OCI-LY1 (cell line): Measurements from ENCODE around the gene LMBRD2.

ENCODE experiments used
- H2AFZ ChIP-seq: fragments of 200-600 bp; sonication (generic), shearing (Covaris generic); 2 replicates; pipeline ENCODE4 v1.6.0; 2014; ENCODE audit warnings: antibody characterized with exemption, mild to moderate bottlenecking, low read length
- H3F3A ChIP-seq: fragments of 200-600 bp; sonication (generic), shearing (Covaris generic); 2 replicates; pipeline ENCODE4 v1.6.0; 2014; ENCODE audit warnings: mild to moderate bottlenecking, antibody characterized with exemption, low read length, moderate library complexity; ENCODE audit not compliant: insufficient read depth
- H3K27ac ChIP-seq: fragments of 200-600 bp; sonication (generic); 2 replicates; pipeline ENCODE4 v1.5.1; 2014; ENCODE audit warnings: low read length, mixed run types, mild to moderate bottlenecking, low read depth; ENCODE audit not compliant: poor library complexity, severe bottlenecking
- H3K27me3 ChIP-seq: fragments of 200-600 bp; sonication (generic); 2 replicates; pipeline ENCODE4 v1.6.0; 2014; ENCODE audit warnings: antibody characterized with exemption, mild to moderate bottlenecking, low read length, moderate library complexity; ENCODE audit not compliant: insufficient read depth
- H3K36me3 ChIP-seq: fragments of 200-600 bp; sonication (generic); 2 replicates; pipeline ENCODE4 v1.6.1; 2014; ENCODE audit warnings: mild to moderate bottlenecking, antibody characterized with exemption, low read length, moderate library complexity, mixed read lengths; ENCODE audit not compliant: insufficient read depth
- H3K4me1 ChIP-seq: fragments of 200-600 bp; sonication (generic); 2 replicates; pipeline ENCODE4 v1.5.1; 2014; ENCODE audit warnings: mild to moderate bottlenecking, low read length, moderate library complexity; ENCODE audit not compliant: insufficient read depth, severe bottlenecking
- H3K4me2 ChIP-seq: fragments of 200-600 bp; sonication (generic), shearing (Covaris generic); 2 replicates; pipeline ENCODE4 v1.6.1; 2014; ENCODE audit warnings: low read length
- H3K4me3 ChIP-seq: fragments of 200-600 bp; sonication (generic); 2 replicates; pipeline ENCODE4 v1.5.1; 2014; ENCODE audit warnings: low read length, low read depth, mild to moderate bottlenecking, mixed read lengths; ENCODE audit not compliant: poor library complexity, severe bottlenecking
- H3K79me2 ChIP-seq: fragments of 200-600 bp; shearing (Covaris generic); 2 replicates; pipeline ENCODE4 v1.6.1; 2016; ENCODE audit warnings: mixed run types, low read length, mixed read lengths; ENCODE audit not compliant: insufficient read depth
- H3K9ac ChIP-seq: fragments of 200-600 bp; sonication (generic), shearing (Covaris generic); 2 replicates; pipeline ENCODE4 v1.6.1; 2014; ENCODE audit warnings: mild to moderate bottlenecking, low read length, mixed read lengths
- H3K9me2 ChIP-seq: fragments of 200-600 bp; sonication (generic), shearing (Covaris generic); 2 replicates; pipeline ENCODE4 v1.6.1; 2014; ENCODE audit warnings: low read depth, mild to moderate bottlenecking, low read length, mixed read lengths
- H3K9me3 ChIP-seq: fragments of 200-600 bp; shearing (Covaris generic); 2 replicates; pipeline ENCODE4 v1.6.1; 2014; ENCODE audit warnings: low read length, mixed read lengths
- H4K20me1 ChIP-seq: fragments of 200-600 bp; sonication (generic), shearing (Covaris generic); 2 replicates; pipeline ENCODE4 v1.6.0; 2016; ENCODE audit warnings: mild to moderate bottlenecking, low read length; ENCODE audit not compliant: insufficient read depth
- CTCF ChIP-seq: fragments of 200-600 bp; sonication (generic), shearing (Covaris generic); IDR thresholded peaks from 2 replicates; pipeline ENCODE4 v1.5.1; 2017; ENCODE audit warnings: mild to moderate bottlenecking, antibody characterized with exemption, low read length, moderate library complexity, mixed read lengths
- EZH2 ChIP-seq: fragments of 200-600 bp; sonication (generic), shearing (Covaris generic); IDR thresholded peaks from 2 replicates; pipeline ENCODE4 v1.8.0; 2017; ENCODE audit warnings: borderline replicate concordance, mixed run types, mild to moderate bottlenecking, antibody characterized with exemption, low read length, moderate library complexity, mixed read lengths

The LMBRD2 gene

GRCh38 chr5:36158144-36158543 is 6.5 kb upstream of the LMBRD2 start:
- Histone ChIP-seq H3K27ac (no peak overlapping the region), H3F3A (no peaks in the 10 kb centered on the region), H3K9me3 (no peaks in the 10 kb centered on the region), H3K4me1 (peaks cover 11% of the 10 kb centered on the region), H3K79me2 (peaks cover 18% of the 10 kb centered on the region), H3K4me2 (no peak overlapping the region), H3K9me2 (no peaks in the 10 kb centered on the region), H3K27me3 (no peaks in the 10 kb centered on the region), H2AFZ (no peak overlapping the region), H3K4me3 (no peak overlapping the region), H3K36me3 (peaks cover 100% of the 10 kb centered on the region), H3K9ac (no peak overlapping the region), H4K20me1 (no peaks in the 10 kb centered on the region)
- TF ChIP-seq CTCF (no peak), EZH2 (no peak)

DNA sequence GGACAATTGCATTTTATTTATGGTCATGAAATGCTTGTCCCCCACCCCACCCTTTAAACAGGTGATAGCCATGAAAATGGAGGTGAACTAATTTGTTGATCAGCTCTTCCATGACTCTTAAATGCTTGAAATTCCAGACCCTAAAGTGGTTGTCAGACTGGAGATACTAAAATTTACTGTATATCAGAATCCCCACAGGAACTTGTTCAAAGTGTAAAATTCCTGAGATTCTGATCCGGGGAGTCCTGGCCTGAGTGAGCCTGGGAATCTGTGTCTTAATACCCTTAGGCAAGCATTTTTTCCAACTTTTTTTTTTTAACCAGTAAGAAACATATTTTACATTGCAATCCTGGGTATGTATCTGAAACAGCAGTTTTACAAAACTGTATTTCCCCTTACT is 4.9 kb upstream of the LMBRD2 start:
- Histone ChIP-seq H2AFZ (no peak overlapping the region), H3F3A (no peaks in the 10 kb centered on the region), H3K27me3 (no peaks in the 10 kb centered on the region), H3K36me3 (peaks cover 85% of the 10 kb centered on the region), H4K20me1 (no peaks in the 10 kb centered on the region), H3K9me2 (no peaks in the 10 kb centered on the region), H3K4me1 (peaks cover 16% of the 10 kb centered on the region), H3K4me2 (no peak overlapping the region), H3K79me2 (peaks cover 28% of the 10 kb centered on the region), H3K4me3 (no peak overlapping the region), H3K27ac (no peak overlapping the region), H3K9me3 (no peaks in the 10 kb centered on the region), H3K9ac (no peak overlapping the region)
- TF ChIP-seq CTCF (no peak), EZH2 (no peak)

DNA sequence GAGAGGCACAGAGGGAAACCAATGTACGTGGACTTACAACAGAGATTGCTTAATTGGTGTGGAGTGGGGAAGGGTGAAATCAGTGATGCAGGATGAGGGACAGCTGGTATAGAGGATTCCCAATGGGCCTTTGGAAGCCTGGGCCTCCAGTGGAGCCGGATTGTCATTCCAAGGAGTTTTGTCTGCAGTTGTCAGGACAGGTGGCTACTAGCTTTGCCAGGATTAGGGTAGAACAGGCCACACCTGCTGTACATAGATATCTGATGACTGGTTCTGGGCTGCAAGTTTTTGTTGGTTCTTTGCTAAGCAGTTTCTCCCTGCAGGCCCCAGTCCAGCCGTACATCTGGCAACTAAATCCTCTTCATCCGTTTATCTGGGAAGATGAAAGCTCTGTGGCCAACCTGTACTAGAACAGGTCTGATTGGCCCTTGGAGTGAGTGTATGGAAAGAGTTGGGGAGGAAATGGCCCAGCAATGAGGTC is 4.5 kb upstream of the LMBRD2 start:
- H3K36me3 ChIP-seq = peaks cover 80% of the 10 kb centered on the region

More for the DNA sequence above, 4.5 kb upstream of the LMBRD2 start:
- H4K20me1 ChIP-seq = no peaks in the 10 kb centered on the region
- H3K9me2 ChIP-seq = no peaks in the 10 kb centered on the region
- no peaks in the 10 kb centered on the region for H3F3A ChIP-seq
- H3K9me3 ChIP-seq = no peaks in the 10 kb centered on the region
- H3K27me3 ChIP-seq = no peaks in the 10 kb centered on the region
- no peak overlapping the region for H3K4me3 ChIP-seq
- H3K27ac ChIP-seq = no peak overlapping the region
- H3K9ac ChIP-seq = no peak overlapping the region
- H3K79me2 ChIP-seq = peaks cover 28% of the 10 kb centered on the region
- H2AFZ ChIP-seq = no peak overlapping the region
- no peak overlapping the region for H3K4me2 ChIP-seq
- TF ChIP-seq CTCF (no peak), EZH2 (no peak)
- H3K4me1 ChIP-seq = peaks cover 16% of the 10 kb centered on the region
